HG03571 (cell line): Measurements from ENCODE around the gene AGPS.
"Not testable (repeated sequence)": the region's sequence is repeated elsewhere in the genome, so short reads cannot be mapped to it uniquely, and the experiment has no call there.

Source experiments
- ATAC-seq: cut with Tn5 transposase; IDR thresholded peaks from one replicate; pipeline ENCODE4 v1.9.1; 2021; ENCODE audit not compliant: unreplicated experiment

Gene AGPS

GRCh38 chr2:177392373-177393202 lies at the start of gene AGPS:
TSS of gene AGPS (plus strand) at chr2:177392773. CDS start at chr2:177392790, 17 bp downstream.
- ATAC-seq = peak; percentile 88

- ATAC-seq = no peak
These were observed 48.8 kb upstream of the AGPS start for GRCh38 chr2:177343773-177344172.

DNA sequence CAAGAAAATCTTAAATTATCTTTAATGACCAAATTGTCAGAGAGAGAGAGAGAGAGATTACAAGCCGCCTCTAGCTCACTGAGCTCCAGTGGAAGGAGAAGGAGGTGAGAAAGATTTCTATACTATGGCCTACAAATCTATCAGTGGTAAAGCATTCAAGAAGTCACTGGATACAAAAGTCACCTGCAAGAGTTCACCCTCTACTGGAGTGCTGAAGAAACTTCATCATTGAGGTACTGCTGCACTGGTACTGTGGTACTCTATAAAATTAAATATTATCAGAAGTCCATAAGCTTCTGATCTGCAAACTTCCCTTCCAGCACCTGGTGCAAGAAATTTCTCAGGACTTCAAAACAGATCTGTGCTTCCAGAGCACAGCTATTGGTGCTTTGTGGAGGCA lies 48.3 kb upstream of the AGPS start:
- ATAC-seq = no peak

GRCh38 chr2:177346192-177346591 lies 46.4 kb upstream of the AGPS start:
- no peak for ATAC-seq

DNA sequence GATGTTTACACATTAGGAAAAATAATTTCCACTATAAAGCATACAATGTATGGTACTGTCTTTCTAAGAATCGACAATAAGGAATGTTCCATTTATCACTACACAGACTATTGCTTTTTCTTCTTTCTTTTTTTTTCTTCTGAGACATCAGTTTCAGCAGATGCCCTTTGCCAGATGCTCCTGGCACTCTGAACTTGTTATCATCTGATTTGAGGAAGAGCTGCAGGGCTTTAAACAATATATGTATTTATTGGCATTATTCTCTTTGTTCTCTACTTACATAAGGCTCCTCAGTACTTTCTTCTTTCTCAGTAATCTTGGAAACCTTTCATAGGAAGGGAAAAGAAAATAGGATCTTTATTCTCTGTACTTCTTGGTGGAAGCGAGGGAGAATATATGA lies 45.0 kb upstream of the AGPS start:
- no peak for ATAC-seq

DNA sequence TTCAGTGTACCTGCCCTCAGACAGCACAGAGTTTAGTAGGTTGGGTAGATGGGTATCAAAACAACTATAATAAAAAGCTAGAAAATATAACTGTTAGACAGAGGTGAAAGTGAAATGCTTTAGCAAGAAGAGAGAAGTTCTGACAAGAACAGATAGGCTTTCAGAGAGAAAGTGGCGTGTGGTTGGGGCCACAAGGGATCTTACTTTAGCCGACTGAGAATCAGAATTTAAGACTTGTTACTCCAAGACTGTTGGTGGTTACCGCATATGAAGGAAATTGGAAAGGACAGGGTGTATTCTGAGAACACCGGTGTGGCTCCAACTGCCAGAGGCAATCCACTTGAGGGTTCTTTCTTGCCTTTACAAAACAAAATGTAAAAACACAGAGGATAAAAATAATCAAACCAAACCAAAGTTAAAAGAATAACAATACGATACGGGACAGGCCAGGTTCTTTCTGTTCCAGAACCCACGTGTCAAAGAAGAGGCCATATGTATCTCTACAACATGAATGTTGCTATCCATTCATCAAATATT lies 44.4 kb upstream of the AGPS start:
- no peak for ATAC-seq

DNA sequence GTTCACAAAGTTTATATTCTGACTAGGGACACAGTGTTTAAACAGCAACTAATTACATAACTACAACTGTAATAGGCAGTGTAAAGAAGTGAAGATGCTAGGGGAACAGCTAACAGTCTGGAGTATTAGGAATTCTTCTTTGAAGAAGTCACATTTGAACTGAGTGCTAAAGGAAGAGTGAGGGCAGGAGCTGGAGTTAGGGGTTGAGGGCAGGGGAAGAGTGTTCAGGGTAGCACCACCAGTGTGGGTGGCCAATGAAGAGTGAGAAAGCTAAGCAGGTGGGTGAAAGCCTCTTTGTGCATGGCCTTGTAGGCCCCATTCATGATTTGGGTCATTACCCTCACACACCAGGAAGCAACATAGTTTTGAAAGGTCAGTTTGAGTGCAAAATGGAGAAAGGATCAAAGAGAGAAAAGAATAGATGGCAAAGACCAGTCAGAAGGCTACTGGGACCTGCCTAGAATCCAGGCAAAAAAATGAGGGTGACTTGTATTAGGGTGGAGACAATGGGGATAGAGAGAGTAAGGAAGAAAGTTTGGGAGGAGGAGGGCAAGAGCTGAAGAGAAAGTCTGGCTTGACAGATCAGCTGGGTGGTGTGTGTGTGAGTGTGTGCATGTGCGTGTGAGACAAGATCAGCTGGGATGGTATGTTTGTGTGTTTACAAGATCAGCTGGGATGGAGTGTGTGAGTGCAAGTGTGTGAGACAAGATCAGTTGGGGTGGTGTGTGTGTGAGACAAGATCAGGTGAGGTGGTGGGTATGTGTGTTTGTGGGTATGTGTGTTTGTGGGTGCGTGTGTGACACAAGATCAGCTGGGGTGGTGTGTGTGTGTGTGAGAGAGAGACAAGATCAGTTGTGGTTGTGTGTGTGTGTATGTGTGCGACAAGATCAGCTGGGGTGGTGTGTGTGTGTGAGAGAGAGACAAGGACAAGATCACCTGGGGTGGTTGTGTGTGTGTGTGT lies 43.6 kb upstream of the AGPS start:
- ATAC-seq = no peak

DNA sequence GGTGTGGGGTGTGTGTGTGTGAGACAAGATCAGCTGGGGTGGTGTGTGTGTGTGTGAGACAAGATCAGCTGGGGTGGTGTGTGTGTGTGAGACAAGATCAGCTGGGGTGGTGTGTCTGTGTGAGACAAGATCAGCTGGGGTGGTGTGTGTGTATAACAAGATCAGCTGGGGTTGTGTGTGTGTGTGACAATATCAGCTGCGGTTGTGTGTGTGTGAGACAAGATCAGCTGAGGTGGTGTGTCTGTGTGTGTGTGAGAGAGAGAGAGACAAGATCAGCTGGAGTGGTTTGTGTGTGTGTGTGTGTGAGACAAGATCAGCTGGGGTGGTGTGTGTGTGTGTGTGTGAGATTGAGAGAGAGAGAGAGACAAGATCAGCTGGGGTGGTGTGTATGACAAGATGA lies 41.9 kb upstream of the AGPS start:
- not testable (repeated sequence) for ATAC-seq

DNA sequence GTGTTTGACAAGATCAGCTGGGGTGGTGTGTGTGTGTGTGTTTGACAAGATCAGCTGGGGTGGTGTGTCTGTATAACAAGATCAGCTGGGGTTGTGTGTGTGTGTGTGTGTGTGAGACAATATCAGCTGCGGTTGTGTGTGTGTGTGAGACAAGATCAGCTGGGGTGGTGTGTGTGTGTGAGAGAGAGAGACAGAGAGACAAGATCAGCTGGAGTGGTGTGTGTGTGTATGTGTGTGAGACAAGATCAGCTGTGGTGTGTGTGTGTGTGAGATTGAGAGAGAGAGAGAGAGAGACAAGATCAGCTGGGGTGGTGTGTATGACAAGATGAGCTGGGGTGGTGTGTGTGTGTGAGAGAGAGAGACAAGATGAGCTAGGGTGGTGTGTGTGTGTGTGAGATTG lies 41.5 kb upstream of the AGPS start:
- ATAC-seq = not testable (repeated sequence)

DNA sequence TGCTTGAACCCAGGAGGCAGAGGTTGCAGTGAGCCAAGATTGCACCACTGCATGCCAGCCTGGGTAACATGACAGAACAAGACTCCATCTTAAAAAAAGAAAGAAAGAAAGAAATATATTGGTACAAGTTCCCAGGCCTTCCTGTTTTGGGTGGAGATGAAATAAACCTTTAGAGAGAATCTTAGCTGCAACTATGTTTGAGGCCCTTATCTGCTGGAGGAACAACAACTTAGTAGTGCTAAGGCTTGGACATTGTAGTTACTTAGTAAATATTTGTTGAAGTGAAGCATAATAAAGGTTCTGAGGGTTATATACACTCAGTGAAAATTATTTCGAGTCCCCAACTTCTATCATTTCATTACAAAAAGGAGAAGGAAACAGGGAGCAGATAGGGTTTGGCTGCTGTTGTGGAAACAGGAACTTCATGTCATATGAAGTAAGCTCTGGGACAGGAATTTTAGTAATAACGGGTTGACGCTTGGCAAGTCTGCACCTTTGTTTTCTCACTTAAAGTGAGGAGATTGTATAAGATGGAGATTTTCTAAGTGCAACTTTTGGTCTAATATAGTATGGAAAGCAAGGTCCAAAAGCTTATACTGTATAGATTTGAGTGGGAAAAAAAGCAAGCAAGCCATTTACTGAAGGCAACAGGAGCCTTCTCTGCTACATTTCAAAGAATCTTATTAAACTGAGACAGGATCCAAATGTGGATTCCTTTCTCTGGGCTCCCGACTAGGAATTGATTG lies 40.0 kb upstream of the AGPS start:
- no peak for ATAC-seq

- no peak for ATAC-seq
These were observed 39.4 kb upstream of the AGPS start for GRCh38 chr2:177353187-177353478.

DNA sequence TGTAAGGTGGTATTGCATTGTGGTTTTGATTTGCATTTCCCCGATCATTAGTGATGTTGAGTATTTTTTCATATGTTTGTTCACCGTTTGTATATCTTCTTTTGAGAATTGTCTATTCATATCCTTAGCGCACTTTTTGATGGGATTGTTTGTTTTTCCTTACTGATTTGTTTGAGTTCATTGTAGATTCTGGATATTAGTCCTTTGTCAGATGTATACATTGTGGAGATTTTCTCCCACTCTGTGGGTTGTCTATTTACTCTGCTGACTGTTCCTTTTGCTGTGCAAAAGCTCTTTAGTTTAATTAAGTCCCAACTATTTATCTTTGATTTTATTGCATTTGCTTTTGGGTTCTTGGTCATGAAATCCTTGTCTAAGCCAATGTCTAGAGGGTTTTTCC lies 38.0 kb upstream of the AGPS start:
- not testable (repeated sequence) for ATAC-seq

- ATAC-seq = no peak
These were observed 36.7 kb upstream of the AGPS start for GRCh38 chr2:177355874-177356273.

DNA sequence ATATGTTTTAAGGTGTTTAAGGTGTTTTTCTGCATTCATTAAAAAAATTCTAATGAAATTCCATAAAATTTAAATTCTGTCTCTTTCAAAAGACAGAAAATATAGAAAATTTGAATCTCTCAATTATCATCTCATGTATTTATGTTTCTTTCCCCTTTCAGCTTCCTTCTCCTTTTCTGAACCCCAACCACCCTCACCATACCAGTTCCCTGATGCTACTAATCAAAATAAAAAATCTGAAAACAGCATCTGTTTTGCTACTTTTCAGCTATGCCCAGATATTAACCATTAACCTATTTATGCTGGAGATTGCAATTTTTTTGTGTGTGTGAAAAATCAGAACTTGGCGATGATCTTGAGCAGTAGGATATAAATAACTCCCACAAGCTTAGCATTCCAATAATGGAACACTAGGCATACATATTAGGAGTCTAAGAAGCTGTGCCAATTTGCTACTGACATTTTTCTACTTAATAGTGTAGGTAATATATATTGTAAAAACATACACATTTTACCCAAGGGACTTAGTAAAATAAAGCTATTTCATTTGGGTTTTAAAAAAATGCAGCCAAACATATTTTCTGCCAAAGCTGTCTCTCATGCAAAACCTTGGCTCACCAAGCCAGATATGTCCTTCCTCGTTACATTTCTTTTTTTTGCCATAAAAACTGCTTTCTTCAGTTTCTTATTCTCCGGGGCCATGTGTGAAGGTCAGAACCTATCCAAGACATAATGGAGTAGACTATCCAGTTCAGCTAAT lies 32.6 kb upstream of the AGPS start:
- no peak for ATAC-seq

GRCh38 chr2:177362499-177362898 lies 30.1 kb upstream of the AGPS start:
- ATAC-seq = no peak

DNA sequence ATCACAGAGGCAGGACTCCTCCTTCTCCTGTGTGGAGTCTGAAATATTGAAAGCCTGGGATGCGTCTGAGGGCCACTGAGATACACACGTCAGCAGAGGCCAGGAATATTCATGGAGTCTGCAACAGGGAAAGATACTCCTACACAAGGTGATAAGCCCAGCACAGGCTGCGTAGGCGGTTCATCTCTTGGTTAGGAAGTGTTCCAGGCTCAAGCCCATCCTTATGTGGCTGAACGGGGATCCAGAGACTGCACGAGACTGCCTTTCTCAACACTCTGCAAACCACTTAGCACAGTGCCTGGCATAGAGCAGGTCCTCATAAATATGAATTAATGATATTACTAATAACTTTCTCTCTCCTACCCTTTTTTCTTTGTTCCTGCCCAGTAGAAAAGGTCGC lies 29.2 kb upstream of the AGPS start:
- ATAC-seq = no peak

GRCh38 chr2:177365764-177366163 lies 26.8 kb upstream of the AGPS start:
- not testable (repeated sequence) for ATAC-seq

GRCh38 chr2:177368023-177368422 lies 24.6 kb upstream of the AGPS start:
- ATAC-seq = not testable (repeated sequence)

DNA sequence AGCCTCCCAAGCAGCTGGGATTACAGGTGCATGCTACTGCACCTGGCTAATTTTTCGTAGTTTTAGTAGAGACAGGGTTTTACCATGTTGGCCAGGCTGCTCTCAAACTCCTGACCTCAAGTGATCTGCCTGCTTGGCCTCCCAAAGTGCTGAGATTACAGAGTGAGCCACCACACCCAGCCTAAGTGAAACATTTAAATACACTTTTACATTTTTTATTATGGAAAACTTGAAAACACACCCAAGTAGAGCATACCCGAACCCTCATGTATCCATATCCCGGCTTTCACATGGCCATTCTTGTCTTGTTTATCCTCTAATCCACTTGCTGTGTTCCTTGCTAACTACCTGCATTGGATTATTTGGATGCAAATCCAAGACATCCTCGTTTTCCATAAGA lies 13.2 kb upstream of the AGPS start:
- ATAC-seq = no peak

GRCh38 chr2:177380181-177380580 lies 12.4 kb upstream of the AGPS start:
- no peak for ATAC-seq
